HG02610 (cell line): ENCODE measurements around the gene PACRGL.
"Not testable (repeated sequence)": the region's sequence is repeated elsewhere in the genome, so short reads cannot be mapped to it uniquely, and the experiment has no call there.

Source experiments
- ATAC-seq: cut with Tn5 transposase; IDR thresholded peaks from one replicate; pipeline ENCODE4 v1.9.1; 2021; ENCODE audit warnings: mild to moderate bottlenecking, moderate library complexity; ENCODE audit not compliant: unreplicated experiment

Gene PACRGL

GRCh38 chr4:20723019-20723418 is 22.8 kb downstream of the PACRGL start:
- no peak for ATAC-seq

- ATAC-seq = no peak
These were observed 23.2 kb downstream of the PACRGL start for GRCh38 chr4:20723463-20723862.

GRCh38 chr4:20724915-20725314 is 24.7 kb downstream of the PACRGL start:
- no peak for ATAC-seq

GRCh38 chr4:20735931-20736330 is 35.7 kb downstream of the PACRGL start:
- no peak for ATAC-seq

GRCh38 chr4:20746000-20746399 is 45.7 kb downstream of the PACRGL start:
- ATAC-seq = not testable (repeated sequence)

- no peak for ATAC-seq
These were observed 52.4 kb downstream of the PACRGL start for GRCh38 chr4:20752641-20753040.

- ATAC-seq = no peak
These were observed 53.8 kb downstream of the PACRGL start for GRCh38 chr4:20754036-20754435.

- ATAC-seq = no peak
These were observed 59.8 kb downstream of the PACRGL start for GRCh38 chr4:20760053-20760452.

- ATAC-seq = no peak
These were observed 61.1 kb downstream of the PACRGL start for GRCh38 chr4:20761382-20761781.

GRCh38 chr4:20761826-20762225 is 61.6 kb downstream of the PACRGL start:
- ATAC-seq = no peak

GRCh38 chr4:20764366-20764992 is 64.2 kb downstream of the PACRGL start:
- no peak for ATAC-seq

GRCh38 chr4:20773144-20773997 is 73.1 kb downstream of the PACRGL start:
- ATAC-seq = peak; percentile 89

- ATAC-seq = no peak
These were observed 78.6 kb downstream of the PACRGL start for GRCh38 chr4:20778896-20779295.

GRCh38 chr4:20783134-20783533 is 82.9 kb downstream of the PACRGL start:
- ATAC-seq = not testable (repeated sequence)

- ATAC-seq = no peak
These were observed 87.8 kb downstream of the PACRGL start for GRCh38 chr4:20787940-20788665.
